GM19025 (cell line): Measurements from ENCODE around the gene MAN1C1.

Experiments
- ATAC-seq: cut with Tn5 transposase; IDR thresholded peaks from one replicate; pipeline ENCODE4 v1.9.1; 2021; ENCODE audit warnings: mild to moderate bottlenecking, low read depth, moderate library complexity; ENCODE audit not compliant: unreplicated experiment

Gene MAN1C1

DNA sequence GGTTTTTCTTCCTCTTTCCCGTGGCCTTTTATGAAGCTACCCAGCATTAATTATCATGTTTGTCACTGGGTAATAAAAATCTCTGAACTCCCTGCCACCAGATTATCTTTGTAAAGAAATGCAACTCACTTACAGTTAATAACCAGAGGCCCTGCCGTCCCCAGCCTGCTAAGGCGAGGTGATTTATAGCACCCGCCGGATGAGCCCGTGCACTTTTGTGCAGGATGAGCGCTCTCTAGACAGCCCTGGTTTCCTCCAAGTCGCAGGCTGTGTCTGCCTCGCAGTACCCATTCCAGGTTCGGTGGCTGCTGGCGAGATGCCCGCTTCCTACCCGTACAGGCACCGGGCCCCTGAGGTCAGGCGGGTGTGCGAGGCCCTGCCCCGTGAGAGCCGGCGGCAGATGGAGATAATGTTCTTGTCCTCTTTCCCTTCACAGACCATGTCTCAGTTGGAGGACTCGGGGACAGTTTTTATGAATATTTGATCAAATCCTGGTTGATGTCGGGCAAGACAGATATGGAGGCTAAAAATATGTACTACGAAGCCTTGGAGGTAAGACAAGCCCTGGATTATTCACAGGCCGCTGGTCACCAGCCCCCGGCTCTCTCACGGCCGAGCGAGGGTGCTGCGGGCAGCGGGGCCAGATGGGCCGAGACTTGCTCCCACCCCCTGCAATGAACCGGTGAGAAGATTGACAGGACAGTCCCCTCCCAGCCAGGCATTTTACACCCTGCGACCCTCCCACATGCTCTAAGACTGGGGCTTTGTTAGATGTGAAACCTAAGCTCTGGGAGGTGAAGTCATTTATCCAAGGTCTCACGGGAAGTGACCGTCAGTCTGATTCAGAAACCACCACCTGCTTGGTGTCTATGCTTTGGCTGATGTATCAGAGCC is 154.9 kb downstream of the MAN1C1 start:
- no peak for ATAC-seq

- no peak for ATAC-seq
Measured at GRCh38 chr1:25772164-25772563, 155.6 kb downstream of the MAN1C1 start.

- no peak for ATAC-seq
Measured at GRCh38 chr1:25772692-25773245, 156.2 kb downstream of the MAN1C1 start.

DNA sequence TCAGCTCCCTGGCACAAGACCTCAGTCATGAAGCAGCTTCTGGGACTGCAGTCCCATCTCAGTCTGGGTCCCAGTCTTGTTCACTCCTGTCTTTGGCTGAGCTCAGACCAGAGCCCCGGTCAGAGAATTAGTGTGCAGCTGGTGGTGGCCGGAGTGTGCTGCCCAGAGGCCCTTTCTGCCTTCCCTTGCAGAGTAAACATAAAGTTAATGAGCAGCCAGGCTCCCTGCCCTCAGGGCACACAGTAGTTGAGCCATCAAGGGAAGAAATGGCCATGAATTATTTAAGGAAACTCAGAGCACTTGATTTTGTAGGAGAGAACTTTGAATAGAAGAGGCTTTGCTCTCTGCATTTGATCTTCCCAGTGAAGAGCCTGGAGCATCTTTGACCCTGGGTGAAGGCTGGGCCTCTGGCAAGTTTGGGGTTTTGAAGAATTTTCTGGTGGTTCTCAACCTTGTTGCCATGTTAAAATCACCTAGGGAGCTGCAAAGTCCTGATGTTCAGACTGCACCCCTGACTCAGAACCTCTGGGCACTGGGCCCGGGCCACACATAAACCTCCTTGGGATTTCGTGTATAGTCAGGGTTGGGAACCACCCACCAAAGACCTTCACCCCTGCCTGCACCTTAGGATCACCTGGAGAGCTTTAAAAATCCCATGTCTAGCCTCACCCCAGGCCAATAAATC is 157.0 kb downstream of the MAN1C1 start:
- no peak for ATAC-seq

DNA sequence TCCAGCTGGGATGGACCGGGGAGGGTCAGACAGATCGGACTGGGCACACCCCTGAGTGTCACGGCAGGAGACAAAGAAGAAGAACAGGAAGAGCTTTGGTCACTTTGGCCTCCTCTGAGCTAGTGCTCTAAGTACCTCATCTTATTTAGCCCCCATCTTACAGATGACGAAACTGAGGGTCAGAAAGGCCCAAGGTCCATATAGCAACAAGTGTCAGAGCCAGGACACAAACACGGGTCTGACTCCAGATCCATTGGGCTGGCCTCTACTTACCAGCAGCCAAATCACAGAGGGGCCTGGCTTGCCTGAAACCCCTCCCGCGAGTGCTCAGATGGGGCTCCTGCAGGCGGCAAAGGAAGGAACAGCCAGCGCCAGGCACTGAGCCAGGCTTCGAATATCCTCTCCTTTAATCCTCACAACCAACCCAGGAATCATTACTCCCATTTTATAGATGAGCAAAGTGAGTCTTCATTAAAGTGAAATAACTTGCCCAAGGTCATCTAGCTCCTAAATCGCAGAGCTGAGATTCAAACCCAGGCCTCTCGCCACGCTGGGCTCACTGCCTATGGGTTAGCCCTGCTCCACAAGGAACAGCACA is 157.7 kb downstream of the MAN1C1 start:
- ATAC-seq, result no peak

DNA sequence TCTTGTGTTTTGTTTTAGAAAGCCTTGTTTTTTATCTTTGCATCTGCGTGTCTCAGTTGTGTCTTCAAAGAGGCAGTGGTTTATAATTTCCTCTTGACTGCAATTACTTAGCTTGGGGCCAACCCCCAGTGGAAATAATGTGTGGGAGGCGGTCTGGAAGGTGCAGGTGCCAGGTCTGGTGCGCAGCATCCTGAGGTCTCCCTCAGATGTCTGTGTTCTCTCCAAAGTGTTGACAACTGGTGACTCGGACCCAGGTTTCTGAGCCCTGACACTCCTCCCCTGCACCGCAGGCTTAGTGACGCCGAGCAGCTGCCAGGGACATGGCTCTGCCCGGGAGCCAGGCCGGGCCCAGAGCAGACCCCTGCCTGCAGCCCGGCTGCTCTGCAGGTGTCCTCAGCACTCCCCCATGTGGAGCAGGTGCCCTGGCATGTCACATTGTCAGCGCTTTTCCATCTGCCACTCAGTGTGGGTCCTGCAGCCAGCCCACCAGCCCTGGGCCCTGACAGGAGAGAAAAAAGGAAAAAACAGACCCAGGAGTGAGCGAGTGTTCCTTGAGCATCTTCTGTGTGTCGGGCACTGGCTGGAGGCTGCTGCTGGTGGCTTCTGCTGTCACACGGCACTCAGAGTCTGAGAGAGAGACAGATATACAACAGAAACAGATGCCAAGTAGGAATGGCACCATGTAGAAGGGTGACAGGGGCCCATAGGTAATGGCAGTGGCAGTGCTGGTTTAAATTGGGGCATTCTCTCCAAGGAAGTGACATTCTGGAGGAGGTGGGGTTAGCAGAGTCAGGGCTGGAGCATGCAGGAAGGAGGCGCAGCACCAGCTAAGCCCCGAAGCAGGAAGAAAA is 158.6 kb downstream of the MAN1C1 start:
- ATAC-seq, result no peak

DNA sequence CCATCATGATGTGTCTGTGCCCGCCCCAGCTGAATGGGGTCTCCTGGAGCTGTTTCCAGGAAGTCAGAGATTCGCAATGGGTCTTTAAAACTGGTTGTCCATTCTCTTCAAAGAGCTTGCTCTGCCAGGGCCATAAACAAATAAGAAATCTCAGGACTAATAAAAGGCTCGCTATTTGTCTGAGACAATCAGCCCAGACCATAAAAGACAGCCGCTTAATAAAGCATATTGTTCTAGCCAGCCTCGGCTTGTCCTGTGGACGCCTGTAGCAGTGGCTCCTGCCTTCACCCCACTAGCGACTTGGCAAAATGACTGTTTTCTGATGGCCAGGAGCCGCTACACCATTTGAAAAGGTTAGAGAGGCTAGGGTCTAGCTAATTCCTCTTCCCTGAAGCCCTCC is 162.8 kb downstream of the MAN1C1 start:
- no peak for ATAC-seq

DNA sequence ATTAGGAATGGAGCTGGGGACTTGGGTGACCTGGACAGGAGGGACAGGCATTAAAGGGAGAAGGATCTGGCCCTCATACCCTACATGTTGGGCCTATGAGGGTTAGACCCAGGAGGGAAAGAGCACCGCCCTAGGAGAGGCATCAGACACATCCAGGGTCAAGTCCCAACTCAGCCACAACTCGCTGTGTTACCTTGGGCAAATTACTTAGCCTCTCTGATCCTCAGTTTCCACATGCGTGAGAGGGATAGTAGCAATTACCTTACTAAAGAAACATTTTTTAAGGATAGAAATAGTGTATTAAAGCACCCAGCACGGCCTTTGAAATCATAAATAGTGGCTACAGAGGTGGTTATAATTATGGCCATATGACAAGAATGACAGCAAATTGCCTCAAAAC is 163.3 kb downstream of the MAN1C1 start:
- ATAC-seq, result no peak

GRCh38 chr1:25780318-25781129 is 163.9 kb downstream of the MAN1C1 start:
- no peak for ATAC-seq

DNA sequence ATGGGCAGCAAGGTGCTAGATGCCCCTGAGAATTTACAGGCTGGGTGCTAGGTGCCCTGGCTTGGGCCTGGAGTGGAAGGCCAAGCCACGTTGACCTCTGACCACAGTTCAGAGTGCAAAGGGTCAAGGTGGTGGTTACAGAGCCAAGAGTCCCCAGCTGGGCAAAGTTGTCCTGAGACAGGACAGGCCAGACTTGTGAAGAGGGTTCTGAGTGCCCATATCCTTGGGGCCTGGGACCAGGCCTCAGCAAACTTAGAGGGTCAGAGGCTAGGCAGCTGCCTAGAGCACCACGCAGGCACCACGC is 164.5 kb downstream of the MAN1C1 start:
- ATAC-seq, result no peak

DNA sequence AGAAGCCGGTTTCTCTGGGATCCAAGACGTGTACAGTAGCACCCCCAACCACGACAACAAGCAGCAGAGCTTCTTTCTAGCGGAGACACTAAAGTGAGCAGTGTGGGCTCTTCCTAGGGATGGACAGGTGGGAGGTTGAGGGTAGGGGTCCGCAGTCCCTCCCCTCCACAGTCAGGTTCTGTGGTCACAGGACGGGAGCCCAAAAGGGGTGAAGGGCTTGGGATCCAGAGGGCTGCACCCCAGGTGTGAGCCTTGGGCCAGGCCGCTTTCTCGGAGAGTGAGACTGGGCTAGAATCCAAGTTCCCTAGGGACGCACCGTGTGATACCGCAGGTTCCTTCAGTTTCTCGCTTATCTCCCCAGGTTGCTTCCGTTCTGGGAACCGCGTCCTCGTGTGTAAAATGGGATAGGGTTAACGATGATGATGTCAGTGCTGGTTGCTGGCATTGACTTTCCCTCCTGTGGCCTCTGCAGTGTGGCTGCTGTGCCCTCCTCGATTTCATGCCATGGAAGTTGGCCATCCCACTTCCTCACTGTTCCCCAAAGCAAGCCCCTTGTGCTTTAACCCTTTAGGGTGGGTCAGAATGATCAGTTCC is 166.1 kb downstream of the MAN1C1 start:
- no peak for ATAC-seq

- no peak for ATAC-seq
Measured at GRCh38 chr1:25784575-25785051, 168.0 kb downstream of the MAN1C1 start.

GRCh38 chr1:25785333-25786067 is 168.9 kb downstream of the MAN1C1 start:
- no peak for ATAC-seq

DNA sequence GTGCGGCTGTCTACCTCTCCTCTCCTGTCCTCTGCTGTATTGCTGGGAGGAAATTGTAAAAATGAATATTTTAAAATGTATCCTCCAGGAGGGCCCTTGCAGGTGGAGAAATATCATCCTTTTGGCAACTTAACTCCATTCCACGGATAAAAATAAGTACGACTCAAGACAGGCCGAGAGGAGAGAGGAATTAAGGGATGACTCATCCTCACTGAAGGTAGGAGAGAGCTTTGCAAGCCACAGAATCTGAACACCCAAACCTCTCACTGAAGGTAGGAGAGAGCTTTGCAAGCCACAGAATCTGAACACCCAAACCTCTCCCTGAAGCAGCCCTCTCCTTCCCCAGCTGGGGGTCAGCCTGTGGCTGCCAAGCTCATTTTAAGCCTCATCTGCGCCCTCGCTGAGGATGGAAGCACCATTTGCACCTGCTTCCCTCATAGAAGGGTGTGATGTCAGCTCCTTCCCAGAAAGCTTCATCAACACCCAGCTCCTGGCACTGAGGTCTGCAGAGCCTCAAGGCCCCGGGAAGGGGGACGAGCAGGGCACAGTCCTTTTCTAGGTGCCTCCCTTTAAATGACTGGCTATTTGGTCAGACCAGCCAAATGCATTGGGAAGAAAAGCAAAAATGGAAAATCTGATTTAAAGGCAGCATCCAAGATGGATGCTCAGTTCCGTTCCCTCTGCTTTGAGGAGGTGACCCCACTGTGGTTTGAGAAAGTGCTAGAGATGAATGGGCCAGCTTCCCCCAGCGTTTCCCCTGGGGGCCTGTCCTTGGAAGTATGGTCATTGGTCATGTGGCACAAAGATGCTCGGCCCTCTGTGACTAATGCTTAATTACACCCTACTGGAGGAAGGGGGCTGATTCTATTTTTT is 170.5 kb downstream of the MAN1C1 start:
- ATAC-seq, result no peak

- ATAC-seq, result no peak
Measured at GRCh38 chr1:25787760-25788166, 171.2 kb downstream of the MAN1C1 start.

GRCh38 chr1:25790472-25790871 is 173.9 kb downstream of the MAN1C1 start:
- no peak for ATAC-seq

DNA sequence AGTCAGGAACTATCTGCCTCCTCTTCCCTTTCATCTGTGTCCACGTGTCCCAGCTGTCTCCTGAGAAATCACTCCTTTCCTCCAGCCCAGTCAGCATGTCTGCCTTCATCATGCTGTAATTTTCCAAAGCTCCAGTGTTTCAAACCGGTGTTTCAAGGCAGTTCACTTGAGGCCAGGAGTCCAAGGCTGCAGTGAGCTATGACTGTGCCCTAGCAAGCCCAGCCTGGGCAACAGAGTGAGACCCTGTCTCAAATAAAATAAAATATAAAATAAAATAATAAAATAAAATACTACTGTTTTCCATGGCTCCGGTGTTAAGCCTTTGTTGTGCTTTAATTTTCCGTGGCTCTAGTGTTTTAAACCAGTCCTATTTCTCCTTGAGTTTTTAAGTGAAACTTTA is 175.5 kb downstream of the MAN1C1 start:
- ATAC-seq, result no peak
